ENCODE results near the gene GSN.

Gene GSN

DNA sequence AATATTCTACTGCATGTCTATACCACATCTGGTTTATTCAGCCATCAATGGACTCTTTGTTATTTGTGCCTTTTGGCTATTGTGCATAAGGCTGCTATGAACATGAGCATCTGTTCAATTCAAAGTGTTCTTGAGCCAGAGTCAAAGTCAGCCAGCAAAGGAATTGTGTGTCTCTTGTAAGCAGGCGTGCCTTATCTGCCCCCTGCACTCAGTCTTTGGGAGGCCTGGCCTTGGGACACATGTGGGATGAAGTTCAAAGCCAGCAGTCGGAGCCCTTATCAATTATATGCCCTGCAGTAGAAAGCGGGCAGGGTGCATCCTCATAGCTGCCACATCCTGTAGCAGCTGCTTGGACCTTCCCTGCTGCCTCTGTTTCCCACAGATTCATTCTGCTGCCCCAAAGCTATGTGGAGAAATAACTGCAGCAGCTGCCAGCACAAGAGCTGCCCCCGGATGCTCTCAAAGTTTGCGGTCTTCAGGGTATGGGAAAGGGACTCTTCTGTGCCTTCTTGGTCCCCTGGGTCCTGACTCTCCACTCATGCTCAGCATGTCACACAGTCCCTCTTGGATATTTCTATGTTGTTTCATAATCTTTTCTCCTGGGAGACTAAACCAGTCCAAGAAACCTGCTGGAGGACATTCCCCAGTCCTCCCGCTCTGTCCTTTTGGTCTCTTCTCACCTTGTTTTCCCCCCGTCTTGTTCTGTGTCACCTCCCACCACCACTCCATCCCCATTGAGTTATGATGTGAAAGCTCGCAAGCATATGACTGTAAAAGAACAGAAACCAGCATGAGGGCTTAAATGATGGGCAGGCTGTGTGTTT lies 66.2 kb downstream of the GSN start:
- TF ChIP-seq, protein P1, sequence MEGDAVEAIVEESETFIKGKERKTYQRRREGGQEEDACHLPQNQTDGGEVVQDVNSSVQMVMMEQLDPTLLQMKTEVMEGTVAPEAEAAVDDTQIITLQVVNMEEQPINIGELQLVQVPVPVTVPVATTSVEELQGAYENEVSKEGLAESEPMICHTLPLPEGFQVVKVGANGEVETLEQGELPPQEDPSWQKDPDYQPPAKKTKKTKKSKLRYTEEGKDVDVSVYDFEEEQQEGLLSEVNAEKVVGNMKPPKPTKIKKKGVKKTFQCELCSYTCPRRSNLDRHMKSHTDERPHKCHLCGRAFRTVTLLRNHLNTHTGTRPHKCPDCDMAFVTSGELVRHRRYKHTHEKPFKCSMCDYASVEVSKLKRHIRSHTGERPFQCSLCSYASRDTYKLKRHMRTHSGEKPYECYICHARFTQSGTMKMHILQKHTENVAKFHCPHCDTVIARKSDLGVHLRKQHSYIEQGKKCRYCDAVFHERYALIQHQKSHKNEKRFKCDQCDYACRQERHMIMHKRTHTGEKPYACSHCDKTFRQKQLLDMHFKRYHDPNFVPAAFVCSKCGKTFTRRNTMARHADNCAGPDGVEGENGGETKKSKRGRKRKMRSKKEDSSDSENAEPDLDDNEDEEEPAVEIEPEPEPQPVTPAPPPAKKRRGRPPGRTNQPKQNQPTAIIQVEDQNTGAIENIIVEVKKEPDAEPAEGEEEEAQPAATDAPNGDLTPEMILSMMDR (IDR thresholded peaks at IDR 0.05; ENCODE audit: borderline replicate concordance, insufficient read depth, low read depth, low read length) = no peak

DNA sequence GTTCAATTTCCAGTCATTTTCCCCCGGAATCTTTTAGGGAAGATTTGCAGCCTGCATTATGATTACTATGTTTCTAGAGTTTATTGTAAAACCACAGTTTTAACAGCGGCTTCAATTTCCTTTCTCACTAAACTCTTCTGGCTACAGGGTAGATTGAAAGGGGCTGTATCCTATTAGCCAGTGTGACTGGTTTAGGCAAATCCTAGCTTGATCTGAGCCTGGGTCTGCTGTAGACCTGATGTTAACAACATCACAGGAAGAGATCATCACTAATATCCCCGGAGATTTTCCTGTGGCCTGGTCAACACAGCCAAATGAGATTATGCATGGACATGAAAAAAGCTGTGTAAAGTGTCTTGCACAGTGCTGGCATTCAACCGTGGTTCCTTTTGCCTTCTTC lies 68.7 kb downstream of the GSN start:
- TF ChIP-seq, protein P1 (IDR thresholded peaks at IDR 0.05; ENCODE audit: borderline replicate concordance, insufficient read depth, low read depth, low read length) = no peak
- no peak overlapping the region for H3K4me3 ChIP-seq (ENCODE audit: low read depth, low read length)

More for the DNA sequence above, 66.2 kb downstream of the GSN start:
- H3K4me3 ChIP-seq (ENCODE audit: low read depth, low read length) = no peak overlapping the region

DNA sequence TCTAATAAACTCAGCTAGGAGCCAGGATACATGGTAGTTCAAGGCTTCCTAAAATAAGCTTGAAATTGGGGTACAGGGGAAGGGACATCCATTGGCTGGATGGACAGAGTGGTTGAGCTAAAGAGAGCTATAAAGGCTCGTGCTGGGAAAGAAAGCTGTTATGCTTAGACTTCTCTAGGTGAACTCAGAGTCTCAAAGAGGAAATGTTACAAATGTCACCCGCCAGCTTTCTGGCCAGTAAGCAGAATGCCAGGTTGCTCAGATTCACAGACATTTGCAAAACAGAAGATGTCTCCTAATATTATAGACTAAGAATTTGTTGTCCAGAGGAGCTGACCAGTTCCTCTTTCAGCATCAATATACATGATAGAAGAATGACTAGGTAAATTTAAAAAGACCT lies 71.5 kb downstream of the GSN start:
- TF ChIP-seq, protein P1 (IDR thresholded peaks at IDR 0.05; ENCODE audit: borderline replicate concordance, insufficient read depth, low read depth, low read length) = no peak

DNA sequence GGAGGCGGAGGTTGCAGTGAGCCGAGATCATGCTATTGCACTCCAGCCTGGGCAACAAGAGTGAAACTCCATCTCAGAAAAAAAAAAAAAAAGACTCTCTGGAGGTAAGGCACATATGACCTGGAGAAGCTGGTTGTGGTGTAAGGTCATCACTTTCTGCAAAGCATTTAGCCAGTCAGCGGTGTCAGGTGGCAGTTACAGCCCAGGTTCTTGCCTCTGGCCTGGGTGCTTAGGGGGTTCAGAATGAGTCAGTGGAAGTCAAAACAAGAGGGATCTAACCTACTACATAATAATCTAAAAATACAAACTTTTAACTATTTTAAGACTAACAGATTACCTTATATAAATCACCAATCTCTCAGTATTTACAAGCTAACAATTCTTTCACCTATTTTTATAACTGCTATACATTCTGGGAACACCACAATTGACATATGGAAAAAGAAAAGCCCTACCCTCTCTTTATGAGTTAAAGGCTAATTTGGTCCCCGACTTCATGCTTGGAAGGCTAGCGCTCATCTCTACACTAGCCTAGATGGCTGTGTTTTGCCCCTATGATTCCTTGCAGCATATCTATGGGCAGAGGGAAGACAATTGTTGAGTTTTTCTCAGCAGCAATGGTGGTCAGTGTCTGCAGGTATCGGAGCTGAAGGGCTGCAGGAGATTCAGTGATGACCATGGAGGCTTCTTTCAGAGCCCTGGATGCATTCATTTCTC lies 72.9 kb downstream of the GSN start:
- TF ChIP-seq, protein P1 (IDR thresholded peaks at IDR 0.05; ENCODE audit: borderline replicate concordance, insufficient read depth, low read depth, low read length) = no peak
- no peak overlapping the region for H3K4me3 ChIP-seq (ENCODE audit: low read depth, low read length)

More for the DNA sequence above, 71.5 kb downstream of the GSN start:
- no peak overlapping the region for H3K4me3 ChIP-seq (ENCODE audit: low read depth, low read length)

DNA sequence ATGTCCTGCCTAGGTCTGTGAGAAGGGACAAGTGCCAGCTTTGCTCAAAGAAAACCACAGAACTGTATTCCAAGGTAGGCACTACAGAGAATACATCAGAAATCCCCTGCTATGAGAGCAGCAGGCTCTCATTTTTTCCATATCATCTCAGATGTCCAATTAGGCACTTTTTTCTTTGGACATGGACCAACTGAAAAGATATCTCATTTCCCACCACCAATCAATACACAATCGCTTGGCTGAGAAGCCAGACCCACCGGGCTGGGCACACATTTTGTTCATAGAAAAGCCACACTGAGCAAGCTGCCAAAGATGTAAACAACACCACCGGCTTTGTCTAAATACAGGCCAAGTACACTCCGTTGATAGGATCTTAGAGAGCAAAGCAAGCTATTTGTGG lies 76.2 kb downstream of the GSN start:
- H3K4me3 ChIP-seq (ENCODE audit: low read depth, low read length) = no peak overlapping the region
- TF ChIP-seq, protein P1 (IDR thresholded peaks at IDR 0.05; ENCODE audit: borderline replicate concordance, insufficient read depth, low read depth, low read length) = no peak

DNA sequence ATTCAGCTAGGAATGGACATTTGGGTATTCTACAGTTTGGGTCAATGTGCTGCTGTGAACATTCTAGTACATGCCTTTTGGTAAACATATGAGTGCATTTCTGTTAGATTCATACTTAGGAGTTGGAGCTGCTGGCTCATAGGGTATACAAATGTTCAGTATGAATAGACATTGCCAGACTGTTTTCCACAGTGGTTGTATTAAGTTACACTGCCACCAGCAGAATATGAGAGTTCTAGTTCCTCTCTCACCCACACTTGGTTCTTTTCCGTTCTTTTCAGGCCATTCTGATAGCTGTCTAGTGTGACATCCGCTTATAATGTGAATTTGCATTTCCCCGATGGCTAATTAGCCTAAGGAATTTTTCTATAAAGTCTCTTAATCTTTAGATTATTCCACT lies 77.1 kb downstream of the GSN start:
- TF ChIP-seq, protein P1 (IDR thresholded peaks at IDR 0.05; ENCODE audit: borderline replicate concordance, insufficient read depth, low read depth, low read length) = no peak
- no peak overlapping the region for H3K4me3 ChIP-seq (ENCODE audit: low read depth, low read length)
